Fibroblast of pulmonary artery (primary cell): Measurements from ENCODE around the gene PRRT3.

Source experiments
- DNase-seq: peaks from one replicate; pipeline ENCODE4 v3.0.0-alpha.2; 2010; ENCODE audit warnings: low read depth
- H3K4me3 ChIP-seq: replicated peaks from 2 replicates; pipeline ENCODE4 v1.5.1; 2011; ENCODE audit warnings: low read depth, mild to moderate bottlenecking, control low read depth, low read length, moderate library complexity
- TF ChIP-seq, protein P1 (sequence below): IDR thresholded peaks from 2 replicates; pipeline ENCODE4 v1.5.1; 2011; ENCODE audit warnings: mild to moderate bottlenecking, control low read depth, low read length, inconsistent platforms; ENCODE audit errors: missing control alignments

The PRRT3 gene

DNA sequence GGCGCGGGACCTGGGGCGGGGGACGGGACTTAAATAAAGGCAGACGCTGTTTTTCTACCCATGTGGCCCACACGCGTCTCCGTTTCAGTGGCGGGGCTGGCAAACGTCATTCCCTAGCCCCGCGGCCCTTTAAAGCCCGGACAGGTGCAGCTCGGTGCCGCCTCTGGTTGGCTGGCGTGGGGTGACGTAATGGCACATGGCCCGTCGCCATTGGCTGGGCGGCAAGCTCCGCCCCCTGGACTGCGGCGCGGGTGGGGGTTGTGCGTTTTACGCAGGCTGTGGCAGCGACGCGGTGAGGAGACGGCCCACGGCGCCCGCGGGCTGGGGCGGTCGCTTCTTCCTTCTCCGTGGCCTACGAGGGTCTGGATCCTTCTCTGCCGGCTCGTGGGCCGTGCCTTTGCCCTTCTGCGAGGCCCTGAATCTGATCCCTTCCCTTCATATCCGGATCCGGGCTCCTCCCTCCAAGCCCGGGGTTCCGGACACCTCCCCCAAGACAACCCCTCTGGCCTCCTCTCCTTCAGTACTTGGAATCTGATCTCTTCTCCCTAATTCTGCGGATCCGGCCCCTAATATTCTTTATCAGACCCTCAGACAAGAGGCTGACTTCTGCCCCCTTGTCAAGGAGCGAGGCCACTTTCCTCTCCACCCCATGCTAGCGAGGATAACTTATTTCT lies 18.5 kb downstream of the PRRT3 start, which contains the start of gene CRELD1:
Gene CRELD1 (plus strand): TSS at position 274 of the 674 bp plus-strand sequence. CDS start 605 bp downstream, outside the sequence.
- H3K4me3 ChIP-seq: peak within 1 kb of the TSS; percentile 76
- TF ChIP-seq, protein P1, sequence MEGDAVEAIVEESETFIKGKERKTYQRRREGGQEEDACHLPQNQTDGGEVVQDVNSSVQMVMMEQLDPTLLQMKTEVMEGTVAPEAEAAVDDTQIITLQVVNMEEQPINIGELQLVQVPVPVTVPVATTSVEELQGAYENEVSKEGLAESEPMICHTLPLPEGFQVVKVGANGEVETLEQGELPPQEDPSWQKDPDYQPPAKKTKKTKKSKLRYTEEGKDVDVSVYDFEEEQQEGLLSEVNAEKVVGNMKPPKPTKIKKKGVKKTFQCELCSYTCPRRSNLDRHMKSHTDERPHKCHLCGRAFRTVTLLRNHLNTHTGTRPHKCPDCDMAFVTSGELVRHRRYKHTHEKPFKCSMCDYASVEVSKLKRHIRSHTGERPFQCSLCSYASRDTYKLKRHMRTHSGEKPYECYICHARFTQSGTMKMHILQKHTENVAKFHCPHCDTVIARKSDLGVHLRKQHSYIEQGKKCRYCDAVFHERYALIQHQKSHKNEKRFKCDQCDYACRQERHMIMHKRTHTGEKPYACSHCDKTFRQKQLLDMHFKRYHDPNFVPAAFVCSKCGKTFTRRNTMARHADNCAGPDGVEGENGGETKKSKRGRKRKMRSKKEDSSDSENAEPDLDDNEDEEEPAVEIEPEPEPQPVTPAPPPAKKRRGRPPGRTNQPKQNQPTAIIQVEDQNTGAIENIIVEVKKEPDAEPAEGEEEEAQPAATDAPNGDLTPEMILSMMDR: no peak
- DNase-seq: peak; percentile 95

DNA sequence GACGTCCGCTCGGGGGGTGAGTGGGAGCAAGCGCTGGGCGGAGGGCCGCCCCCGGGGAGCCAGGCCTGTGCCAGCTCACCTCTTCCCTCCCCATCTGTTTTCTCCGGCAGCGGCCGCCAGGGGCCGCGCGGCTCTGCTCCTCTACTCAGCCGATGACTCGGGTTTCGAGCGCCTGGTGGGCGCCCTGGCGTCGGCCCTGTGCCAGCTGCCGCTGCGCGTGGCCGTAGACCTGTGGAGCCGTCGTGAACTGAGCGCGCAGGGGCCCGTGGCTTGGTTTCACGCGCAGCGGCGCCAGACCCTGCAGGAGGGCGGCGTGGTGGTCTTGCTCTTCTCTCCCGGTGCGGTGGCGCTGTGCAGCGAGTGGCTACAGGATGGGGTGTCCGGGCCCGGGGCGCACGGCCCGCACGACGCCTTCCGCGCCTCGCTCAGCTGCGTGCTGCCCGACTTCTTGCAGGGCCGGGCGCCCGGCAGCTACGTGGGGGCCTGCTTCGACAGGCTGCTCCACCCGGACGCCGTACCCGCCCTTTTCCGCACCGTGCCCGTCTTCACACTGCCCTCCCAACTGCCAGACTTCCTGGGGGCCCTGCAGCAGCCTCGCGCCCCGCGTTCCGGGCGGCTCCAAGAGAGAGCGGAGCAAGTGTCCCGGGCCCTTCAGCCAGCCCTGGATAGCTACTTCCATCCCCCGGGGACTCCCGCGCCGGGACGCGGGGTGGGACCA lies 19.2 kb downstream of the PRRT3 start:
- H3K4me3 ChIP-seq: peak overlapping the region; percentile 76
- TF ChIP-seq, protein P1: peak; percentile 61
- peak; percentile 77 for DNase-seq

DNA sequence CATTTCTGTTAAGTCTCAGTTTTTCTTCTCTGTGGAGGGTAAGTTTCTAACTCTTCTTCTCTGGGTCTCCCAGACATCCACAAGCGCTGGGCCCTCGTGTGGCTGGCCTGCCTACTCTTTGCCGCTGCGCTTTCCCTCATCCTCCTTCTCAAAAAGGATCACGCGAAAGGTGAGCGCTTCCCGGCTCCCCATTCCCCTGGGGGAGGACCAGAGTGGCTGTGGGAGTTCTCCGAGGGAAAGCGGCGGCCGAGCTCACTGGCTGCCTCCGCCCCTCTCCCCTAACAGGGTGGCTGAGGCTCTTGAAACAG lies 19.7 kb downstream of the PRRT3 start:
- TF ChIP-seq, protein P1: no peak
- DNase-seq: no peak
- H3K4me3 ChIP-seq: peak overlapping the region; percentile 76

DNA sequence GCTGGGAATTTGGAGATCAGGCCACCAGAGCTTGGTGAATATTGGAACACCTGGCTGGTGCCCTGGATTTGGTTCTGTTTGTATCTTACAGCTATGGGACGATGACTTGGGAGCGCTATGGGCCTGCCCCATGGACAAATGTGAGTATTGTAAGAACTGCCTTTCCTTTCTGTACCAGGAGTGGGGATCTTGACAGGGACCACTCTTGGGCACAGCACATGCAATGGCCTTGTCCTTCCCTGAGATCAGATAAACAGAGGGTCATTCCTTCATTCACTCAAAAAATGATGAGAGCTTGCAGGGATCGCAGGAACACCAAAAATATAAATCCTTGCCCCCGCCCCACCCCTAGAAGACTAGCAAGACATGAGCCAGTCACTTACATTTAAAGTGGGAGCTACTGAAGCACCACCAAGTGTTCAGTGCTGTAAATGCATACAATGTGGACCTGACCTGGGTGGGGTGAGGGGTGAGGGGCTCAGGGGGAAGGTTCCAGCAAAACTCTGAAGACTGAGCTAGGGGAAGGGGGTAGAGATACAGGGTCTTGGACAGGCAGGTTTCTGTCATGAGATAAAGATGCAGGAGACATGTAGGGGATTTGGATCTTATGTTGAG lies 21.3 kb downstream of the PRRT3 start:
- H3K4me3 ChIP-seq: no peak overlapping the region
- peak; percentile 31 for DNase-seq
- TF ChIP-seq, protein P1: peak; percentile 15

DNA sequence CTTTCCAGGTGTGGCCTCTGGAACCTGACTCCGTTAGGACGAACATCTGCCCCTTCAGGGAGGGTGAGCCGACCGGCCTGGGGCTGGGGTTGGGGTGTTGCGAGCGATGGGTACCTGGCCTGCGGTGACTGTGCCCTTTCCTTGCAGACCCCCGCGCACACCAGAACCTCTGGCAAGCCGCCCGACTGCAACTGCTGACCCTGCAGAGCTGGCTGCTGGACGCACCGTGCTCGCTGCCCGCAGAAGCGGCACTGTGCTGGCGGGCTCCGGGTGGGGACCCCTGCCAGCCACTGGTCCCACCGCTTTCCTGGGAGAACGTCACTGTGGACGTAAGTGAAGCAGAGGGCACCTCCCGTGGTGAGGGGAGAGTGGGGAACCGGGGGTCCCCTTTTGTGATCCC lies 24.1 kb downstream of the PRRT3 start:
- DNase-seq: no peak
- no peak overlapping the region for H3K4me3 ChIP-seq
- TF ChIP-seq, protein P1: no peak

DNA sequence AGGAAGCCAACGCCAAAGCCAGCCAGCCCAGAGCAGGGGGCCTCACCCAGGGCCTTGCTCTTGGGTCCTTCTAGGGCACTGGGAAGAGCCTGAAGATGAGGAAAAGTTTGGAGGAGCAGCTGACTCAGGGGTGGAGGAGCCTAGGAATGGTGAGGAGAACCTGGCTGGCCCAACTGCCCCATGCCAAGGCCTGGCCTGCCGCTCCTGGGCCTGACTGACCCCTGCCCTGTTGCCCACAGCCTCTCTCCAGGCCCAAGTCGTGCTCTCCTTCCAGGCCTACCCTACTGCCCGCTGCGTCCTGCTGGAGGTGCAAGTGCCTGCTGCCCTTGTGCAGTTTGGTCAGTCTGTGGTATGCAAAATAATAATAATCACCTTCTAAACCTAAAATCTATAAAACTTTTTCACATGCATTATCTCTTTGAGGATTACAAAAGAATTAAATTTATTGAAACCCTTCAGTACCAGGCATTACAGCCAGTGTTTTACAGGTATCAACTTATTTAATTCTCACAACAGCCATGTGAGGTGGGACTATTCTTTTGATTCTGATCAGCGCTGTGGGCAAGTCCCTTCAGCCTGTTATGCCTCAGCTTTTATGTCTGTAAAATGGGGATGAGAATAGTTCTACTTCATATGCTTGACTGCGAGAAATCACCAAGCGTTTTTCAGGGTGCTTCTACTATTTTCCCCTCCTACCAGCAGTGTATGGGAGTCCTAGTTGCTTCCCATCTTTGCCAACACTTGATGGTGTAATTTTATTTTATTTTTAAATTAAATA lies 33.8 kb downstream of the PRRT3 start:
- TF ChIP-seq, protein P1: no peak
- DNase-seq: no peak

More for the DNA sequence above, 33.8 kb downstream of the PRRT3 start:
- no peak overlapping the region for H3K4me3 ChIP-seq
